Measurements from ENCODE around the gene PRC1. TPM values are rescaled to one million over a fixed set of nuclear protein-coding genes. Genes with fewer than 3 reads are reported as not detected.

PRC1 gene
- polyA plus RNA-seq, 3 donors = 60.8 to 92.6 (median 92.0) TPM

DNA sequence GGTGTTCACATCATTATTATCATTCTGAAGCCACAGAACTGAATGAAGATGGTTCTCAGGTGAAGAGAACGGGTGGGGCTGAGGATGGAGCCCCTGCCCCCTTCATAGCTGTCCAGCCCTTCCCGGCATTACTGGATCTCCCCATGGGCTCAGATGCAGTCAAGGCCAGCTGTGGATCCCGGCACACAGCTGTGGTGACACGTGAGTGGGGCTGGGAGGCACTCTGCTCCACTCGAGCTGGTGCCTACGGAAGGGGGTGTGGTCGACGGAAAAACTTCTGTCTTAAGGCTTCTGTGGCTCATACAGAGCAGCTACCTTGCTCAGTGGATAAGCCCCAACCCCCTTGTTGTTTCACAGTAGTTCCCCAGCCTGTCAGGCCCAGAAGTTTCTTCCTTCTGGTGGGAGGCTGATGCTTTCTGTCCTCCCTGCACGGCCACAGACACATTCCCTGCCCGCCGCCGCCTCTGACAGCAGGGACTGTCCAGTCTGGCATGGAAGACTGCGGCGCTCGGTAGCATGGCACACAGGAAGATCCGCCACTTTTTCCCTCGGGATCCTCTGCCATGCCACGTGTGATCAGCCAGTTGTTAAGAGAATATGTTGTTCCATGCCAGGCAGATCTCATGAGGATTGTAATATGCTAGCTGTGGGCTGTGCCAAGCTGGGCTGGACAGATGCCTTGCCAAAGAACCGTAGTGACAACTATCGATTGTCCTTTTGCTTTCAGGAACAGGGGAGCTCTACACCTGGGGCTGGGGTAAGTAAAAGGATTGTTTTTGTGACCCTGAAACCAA is 33.8 kb downstream of the PRC1 start:
- no peak for DNase-seq (ENCODE audit: extremely low read depth in 1 of 11, low read depth in 9 of 11, low spot score in 4 of 11)

DNA sequence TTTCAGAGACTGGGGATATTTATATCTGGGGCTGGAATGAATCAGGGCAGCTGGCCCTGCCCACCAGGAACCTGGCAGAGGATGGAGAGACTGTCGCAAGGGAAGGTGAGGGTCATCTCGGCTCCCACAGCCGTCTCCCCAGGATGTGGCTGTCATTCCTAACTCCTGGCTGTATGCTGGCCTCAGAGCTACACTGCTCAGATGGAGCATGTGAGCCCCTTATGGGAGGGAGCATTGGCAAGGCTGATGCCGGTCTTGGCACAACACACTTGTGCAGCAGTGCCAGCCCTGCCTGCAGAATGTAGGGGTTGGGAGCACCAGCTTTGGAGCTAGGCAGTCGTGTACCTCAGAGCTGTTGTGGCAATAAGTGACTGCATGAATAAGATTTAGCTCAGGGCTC is 34.4 kb downstream of the PRC1 start:
- no peak for DNase-seq (ENCODE audit: extremely low read depth in 1 of 11, low read depth in 9 of 11, low spot score in 4 of 11)

DNA sequence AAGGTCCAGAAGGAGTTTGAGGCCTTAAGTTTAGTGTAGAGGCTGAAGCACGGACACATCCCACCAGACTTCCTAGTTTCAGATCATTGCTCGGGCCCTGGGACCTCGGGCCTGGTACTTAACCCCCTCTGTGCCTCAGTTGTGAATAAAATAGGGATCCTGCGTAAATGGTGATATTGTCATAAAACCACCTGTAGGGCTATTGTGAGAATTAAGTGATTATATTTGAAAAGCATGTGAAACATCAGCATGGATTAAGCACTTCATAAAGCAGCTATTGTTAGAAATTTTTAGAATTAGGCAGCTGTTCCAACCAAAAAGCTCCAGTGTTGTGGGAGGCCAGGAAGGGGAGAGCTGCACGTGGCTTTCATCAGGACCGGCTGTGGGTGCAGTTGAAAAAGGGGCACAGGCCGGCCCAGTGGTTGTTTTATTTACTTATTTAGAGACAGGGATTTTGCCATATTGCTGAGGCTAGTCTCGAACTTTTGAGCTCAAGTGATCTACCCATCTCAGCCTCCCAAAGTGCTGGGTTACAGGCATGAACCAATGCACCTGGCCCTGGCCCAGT is 35.2 kb downstream of the PRC1 start:
- no peak for DNase-seq (ENCODE audit: extremely low read depth in 1 of 11, low read depth in 9 of 11, low spot score in 4 of 11)

DNA sequence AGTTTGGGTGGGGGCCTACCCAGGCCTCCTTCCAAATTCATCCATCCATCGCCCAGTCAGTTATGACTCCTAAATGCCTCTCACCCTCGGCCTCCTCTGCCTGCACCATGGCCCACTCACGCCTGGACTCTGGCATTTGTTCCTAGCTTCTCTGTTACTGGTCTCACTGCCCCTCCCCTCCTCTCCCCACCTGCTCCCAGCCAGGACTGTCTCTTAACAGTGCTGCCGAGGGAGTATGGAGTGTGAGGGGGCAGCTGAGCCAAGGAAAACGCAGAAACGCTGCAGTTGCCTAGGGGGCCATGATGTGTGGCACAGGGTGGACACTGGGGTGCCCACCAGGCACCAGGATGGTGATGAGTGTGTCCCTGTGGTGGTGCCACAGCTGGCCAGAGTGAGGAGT is 36.5 kb downstream of the PRC1 start:
- DNase-seq (ENCODE audit: extremely low read depth in 1 of 11, low read depth in 9 of 11, low spot score in 4 of 11) = no peak

DNA sequence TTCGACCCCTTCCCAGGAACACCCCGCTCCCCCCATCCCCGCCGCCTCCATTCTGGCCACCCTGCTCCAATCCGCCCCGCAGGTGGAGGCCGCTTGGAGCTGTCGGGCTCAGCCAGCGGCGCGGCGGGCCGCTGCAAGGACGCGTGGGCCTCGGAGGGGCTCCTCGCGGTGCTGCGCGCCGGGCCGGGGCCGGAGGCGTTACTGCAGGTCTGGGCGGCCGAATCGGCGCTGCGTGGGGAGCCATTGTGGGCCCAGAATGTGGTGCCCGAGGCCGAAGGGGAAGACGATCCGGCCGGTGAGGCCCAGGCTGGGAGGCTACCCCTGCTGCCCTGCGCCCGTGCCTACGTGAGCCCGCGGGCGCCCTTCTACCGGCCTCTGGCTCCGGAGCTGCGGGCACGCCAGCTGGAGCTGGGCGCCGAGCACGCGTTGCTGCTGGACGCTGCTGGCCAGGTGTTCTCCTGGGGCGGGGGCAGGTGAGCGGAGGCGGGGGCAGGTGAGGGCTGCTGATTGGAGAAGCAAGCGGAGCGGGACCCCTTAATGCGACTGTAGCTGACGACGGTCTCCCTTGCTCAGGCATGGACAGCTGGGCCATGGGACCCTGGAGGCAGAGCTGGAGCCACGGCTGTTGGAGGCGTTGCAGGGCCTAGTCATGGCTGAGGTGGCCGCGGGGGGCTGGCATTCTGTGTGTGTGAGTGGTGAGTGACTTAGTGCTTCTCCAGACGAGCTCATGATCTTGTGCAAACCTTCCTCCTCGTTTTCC is 37.1 kb downstream of the PRC1 start:
- peak in 8 of 11 donors; percentile 9 to 32 (median 24) for DNase-seq (ENCODE audit: extremely low read depth in 1 of 11, low read depth in 9 of 11, low spot score in 4 of 11)

DNA sequence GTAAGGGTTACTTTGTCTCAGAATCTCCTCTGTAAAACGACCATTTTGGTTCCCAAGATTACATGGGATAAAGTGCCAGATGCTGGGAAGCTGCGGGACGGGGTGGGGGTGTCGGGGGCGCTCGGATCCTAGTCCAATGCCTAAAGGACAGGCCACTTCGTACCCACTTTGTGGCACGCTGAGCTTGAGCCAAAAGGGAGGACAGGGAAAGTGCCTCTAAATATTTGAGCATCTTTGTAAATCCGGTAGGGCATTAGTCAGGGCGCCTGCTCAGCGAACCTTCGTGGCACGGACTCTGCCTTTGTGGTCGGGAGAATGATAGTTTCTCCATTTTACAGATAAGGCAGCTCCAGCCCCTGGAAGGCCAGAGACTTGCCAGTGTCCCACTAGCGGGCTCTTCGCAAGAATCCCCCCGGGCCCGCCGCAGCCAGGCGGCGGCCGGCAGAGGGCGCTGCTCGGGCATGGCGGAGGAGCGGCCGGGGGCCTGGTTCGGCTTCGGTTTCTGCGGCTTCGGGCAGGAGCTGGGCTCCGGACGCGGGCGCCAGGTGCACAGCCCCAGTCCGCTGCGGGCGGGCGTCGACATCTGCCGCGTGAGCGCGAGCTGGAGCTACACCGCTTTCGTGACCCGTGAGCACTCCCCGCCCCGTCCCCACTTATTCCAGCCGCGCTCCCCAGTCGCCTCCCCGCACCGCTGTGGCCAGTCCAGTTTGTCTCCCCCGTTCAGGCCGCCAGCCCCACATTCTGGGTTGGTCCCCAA is 37.9 kb downstream of the PRC1 start:
- DNase-seq (ENCODE audit: extremely low read depth in 1 of 11, low read depth in 9 of 11, low spot score in 4 of 11) = peak in 9 of 11 donors; percentile 48 to 81 (median 73)

DNA sequence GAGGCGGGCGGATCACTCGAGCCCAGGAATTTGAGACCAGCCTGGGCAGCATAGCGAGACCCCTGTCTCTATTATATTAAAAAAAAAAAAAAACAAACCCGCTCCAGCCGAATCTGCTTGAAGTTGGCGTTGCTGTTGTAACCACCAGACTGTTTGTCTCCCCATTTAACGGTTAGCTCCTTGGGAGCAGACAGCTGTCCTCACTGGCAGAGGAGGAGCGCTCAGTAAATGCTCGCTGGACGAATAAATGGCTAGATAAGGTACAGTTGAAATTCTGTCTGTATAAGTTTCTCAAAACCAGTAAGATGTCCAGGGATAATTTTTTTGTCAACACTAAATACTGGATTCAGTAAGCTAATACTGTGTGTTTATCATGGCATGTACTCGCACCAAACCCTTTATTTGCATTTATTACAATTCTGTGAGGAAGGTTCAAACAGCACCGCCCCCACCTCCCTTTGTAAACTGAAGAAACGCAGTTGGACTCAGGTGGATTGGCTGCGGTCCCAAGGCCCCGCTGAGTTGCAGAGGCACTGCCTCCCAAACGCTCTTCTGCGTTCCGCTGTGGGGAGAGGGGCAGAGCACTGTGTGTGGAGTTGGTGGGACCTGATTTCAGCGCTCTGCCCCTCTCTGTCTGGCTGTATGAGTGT is 38.6 kb downstream of the PRC1 start:
- DNase-seq (ENCODE audit: extremely low read depth in 1 of 11, low read depth in 9 of 11, low spot score in 4 of 11) = no peak

DNA sequence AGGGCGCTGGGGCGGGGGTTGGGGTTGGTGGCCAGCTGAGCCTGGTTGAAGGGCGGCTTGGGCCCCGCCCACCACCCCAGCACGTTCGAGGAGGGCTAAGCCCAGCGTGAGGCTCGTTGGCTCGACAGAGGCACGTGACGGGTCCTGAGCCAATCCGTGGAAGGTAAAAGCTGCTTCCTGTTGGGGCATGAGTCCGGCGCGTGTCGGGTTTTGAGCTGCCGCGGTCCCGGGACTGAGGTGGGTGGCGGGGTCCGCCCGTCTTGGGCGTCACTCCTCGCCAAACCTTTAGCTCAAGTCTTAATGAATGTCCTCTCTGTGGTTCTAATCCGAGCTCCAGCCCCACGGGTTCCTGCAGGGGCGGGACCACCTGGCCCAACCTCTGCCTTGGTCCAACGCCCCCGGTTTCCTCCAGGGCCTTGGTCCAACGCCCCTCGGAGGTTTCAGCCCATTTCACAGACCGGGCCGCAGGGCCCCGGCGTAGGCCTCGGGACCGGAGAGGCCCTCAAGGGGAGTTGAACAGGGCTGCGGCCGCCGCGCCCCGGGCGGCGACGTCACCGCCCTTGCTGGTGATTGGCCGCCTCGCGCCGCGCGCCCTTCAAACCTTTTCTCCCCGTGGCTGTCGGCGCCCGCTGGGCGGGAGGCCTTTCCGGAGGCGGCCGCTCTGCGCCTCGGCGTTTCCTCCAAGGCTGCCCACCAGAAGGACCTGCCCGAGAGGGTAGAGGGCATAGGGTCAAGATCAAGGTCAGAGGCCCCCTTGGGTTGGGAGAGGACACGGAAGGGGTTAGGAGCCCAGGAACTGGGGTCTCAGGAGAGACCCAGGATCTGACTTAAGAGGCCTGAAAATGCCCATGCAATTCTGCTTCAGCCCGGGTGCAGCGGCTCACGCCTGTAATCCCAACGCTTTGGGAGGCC is 39.4 kb downstream of the PRC1 start, which contains the start of gene RCCD1:
RCCD1 (plus strand) TSS at position 173 of the 912 bp plus-strand sequence. CDS start 1,851 bp downstream, outside the sequence.
- peak in 10 of 11 donors; percentile 68 to 94 (median 88) for DNase-seq (ENCODE audit: extremely low read depth in 1 of 11, low read depth in 9 of 11, low spot score in 4 of 11)

DNA sequence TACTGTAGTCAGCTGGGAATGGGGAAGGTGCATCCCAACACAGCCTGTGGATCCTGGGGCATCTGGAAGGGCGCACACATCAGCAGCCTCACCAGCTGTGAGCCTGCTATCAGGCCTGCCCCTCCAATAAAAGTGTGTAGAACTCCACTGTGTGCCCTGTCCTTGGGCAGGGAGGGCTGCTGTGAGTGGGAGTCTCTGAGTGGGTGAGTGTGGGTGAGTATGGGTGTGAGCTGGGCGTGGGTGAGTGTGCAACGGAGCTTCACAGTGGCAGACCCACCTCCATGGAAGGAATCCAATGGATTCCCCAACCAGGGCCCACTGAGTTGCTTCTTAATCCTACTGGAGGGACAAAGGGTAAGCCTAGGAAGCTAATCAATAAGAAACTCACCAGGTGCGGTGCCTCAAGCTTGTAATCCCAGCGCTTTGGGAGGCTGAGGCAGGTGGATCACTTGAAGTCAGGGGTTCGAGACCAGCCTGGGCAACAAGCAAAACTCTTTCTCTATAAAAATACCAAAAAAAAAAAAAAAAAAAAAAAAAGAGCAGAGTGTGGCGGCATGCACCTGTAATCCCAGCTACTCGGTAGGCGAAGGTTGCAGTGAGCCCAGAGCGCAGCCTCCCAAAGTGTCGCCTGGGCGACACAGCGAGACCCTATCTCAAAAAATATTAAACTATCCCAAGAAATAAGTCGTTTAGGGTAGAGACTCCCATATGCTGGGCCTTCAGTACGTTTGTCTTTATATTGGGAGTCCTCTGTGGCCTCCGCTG is 40.2 kb downstream of the PRC1 start:
- DNase-seq (ENCODE audit: extremely low read depth in 1 of 11, low read depth in 9 of 11, low spot score in 4 of 11) = no peak

DNA sequence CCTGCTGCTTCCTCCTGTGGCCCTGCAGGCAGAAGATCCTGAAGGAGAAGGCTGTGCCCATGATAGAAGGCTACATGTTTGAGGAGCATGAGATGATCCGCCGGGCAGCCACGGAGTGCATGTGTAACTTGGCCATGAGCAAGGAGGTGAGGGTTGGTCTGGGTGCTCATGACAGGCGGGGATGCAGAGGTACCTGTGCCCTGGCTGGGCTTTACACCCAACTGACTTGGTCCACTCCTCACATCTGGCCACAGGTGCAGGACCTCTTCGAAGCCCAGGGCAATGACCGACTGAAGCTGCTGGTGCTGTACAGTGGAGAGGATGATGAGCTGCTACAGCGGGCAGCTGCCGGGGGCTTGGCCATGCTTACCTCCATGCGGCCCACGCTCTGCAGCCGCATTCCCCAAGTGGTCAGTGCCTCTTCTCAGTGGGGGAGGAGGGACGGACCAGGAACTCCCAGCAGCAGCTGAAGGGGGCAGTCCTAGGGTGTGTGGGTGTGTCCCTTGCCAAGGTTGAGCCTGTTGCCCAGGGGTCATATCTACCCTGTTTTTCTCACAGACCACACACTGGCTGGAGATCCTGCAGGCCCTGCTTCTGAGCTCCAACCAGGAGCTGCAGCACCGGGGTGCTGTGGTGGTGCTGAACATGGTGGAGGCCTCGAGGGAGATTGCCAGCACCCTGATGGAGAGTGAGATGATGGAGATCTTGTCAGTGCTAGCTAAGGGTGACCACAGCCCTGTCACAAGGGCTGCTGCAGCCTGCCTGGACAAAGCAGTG is 41.2 kb downstream of the PRC1 start:
- DNase-seq (ENCODE audit: extremely low read depth in 1 of 11, low read depth in 9 of 11, low spot score in 4 of 11) = no peak

DNA sequence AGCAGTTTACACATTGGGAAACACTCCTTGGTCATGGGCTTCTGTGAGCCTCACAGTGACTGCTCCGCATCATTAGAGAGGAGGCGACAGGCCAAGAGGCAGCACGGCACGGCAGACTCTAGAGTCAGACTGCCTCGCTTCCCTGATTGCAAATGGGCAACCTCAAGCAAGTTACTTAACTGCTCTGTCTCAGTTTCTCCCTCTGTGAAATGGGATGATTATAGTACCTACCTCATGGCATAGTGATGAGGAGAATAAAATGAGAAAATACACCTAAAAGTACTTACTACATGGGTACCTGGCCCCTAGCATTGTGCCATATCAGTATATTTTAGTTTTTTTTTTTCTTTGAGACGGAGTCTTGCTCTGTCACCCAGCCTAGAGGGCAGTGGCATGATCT is 43.7 kb downstream of the PRC1 start:
- no peak for DNase-seq (ENCODE audit: extremely low read depth in 1 of 11, low read depth in 9 of 11, low spot score in 4 of 11)

DNA sequence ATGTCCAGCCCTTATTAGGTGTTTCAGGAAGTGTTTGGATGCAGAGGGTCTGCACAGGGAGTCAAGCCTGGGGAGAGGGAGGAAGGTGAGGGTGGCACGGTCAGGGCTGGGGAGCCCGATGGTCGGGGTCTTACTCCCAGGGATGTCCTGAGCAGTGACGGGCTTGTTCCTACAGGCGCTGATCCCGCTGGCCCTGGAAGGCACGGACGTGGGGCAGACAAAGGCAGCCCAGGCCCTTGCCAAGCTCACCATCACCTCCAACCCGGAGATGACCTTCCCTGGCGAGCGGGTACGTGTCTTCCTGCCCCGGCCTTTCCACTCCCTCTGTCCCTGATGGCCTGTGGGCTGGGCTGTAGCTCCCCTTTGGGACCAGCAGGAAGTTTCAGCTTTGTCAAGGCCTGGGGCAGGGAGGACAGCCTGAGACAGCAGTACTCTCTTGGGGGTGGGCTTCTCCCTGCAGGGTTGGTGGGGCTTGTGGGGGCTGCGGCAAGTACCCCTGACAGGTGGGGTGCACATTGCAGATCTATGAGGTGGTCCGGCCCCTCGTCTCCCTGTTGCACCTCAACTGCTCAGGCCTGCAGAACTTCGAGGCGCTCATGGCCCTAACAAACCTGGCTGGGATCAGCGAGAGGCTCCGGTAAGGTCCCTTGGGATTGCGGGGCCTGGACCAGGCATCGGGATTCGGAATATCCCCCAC is 44.2 kb downstream of the PRC1 start:
- no peak for DNase-seq (ENCODE audit: extremely low read depth in 1 of 11, low read depth in 9 of 11, low spot score in 4 of 11)

DNA sequence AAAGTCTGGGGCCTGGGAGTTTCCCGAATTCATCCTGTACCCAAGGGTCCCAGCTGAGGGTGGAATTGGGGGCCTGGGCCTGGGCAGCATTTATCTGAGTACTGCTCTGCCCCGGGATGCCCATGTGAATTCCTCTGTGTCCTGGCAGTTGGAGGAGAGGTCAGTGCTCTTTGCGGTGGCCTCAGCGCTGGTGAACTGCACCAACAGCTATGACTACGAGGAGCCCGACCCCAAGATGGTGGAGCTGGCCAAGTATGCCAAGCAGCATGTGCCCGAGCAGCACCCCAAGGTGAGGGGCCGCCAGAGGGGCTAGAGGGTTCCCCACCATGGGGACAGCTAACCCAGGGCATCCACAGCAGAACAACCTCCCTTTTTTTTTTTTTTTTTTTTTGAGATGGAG is 45.8 kb downstream of the PRC1 start:
- DNase-seq (ENCODE audit: extremely low read depth in 1 of 11, low read depth in 9 of 11, low spot score in 4 of 11) = no peak

DNA sequence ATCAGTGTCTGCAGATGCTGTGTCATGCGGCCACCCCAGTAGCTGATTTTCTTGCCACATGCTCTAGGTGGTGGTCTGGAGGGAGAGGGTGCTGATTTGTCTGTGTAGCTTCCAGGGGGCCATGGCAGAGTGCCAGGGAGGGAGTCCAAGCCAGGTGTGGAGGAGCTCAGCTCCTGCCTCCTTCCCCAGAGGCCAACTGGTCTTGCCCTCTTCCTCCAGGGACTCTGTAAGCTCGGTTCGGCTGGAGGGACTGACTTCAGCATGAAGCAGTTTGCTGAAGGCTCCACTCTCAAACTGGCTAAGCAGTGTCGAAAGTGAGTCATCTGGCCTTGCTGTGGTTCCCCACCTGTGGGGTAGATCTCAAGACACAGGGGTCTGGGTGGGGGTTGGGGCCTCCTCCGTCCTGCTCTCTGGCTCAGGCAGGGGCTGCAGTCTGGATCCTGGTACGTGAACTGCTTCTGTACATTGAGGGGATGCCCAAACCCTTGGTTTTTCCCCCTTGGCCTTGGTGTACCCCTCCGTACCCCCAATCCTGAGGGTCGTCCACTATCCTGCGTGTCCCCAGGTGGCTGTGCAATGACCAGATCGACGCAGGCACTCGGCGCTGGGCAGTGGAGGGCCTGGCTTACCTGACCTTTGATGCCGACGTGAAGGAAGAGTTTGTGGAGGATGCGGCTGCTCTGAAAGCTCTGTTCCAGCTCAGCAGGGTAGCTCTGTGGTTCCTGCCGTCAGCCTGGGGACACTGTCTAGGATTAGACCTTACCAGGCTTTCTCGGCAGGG is 46.6 kb downstream of the PRC1 start:
- no peak for DNase-seq (ENCODE audit: extremely low read depth in 1 of 11, low read depth in 9 of 11, low spot score in 4 of 11)

DNA sequence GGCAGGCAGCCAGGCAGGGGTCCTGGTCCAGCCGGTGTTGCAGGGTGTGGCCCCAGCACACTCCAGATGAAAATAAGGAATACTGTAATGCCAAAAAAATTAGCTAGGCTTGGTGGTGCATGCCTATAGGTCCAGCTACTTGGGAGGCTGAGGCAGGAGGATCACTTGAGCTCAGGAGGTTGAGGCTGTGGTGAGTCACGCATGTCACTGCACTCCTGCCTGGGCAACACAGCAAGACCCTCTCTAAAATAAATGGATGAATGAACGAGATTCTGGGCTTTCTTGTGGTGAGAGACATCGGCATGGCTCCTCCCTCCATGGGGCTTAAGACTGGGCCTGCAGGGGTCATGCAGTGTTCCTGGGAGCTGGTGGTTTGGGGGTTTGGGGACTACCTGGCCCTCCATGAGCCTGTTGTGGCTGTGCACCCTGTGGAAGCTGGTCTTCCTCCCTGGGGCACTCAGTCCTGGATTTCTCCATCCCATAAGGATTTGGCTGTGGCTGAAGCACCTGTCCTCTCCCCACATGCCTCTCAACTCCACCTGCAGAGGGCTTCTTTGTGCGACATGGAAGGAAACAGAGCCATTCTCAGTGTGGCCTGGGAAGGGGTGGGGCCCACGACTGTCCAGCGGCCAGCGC is 47.3 kb downstream of the PRC1 start:
- DNase-seq (ENCODE audit: extremely low read depth in 1 of 11, low read depth in 9 of 11, low spot score in 4 of 11) = no peak
